A549 (cell line): ENCODE measurements around the gene TCF4.

Experiments
- BHLHE40 ChIP-seq: IDR thresholded peaks from 2 replicates; pipeline ENCODE4 v1.6.1; 2012; ENCODE audit warnings: low read depth, low read length, inconsistent platforms
- CHD2 ChIP-seq: fragments of 150-350 bp; IDR thresholded peaks from 2 replicates; pipeline ENCODE4 v1.6.1; 2014; ENCODE audit warnings: low read length; ENCODE audit not compliant: partially characterized antibody
- FOSL2 ChIP-seq, 2 experiments: fragments of 450-650 bp in 1 of 2; fragments of >200 bp in 1 of 2; sonication (Bioruptor Twin) in 1 of 2; formaldehyde crosslinking; IDR thresholded peaks; 2 replicates each; pipeline versions ENCODE4 v1.5.0 to v1.6.1; 2016 to 2020; ENCODE audit warnings: mild to moderate bottlenecking in 1 of 2, moderate library complexity in 1 of 2
- POLR2A ChIP-seq: IDR thresholded peaks from 2 replicates; pipeline ENCODE4 v1.6.1; 2012; ENCODE audit warnings: mild to moderate bottlenecking, low read length
- REST ChIP-seq: fragments of 200-600 bp; sonication (generic); IDR thresholded peaks from 2 replicates; pipeline ENCODE4 v1.6.1; 2016; ENCODE audit warnings: antibody characterized with exemption, mild to moderate bottlenecking, moderate library complexity
- TF ChIP-seq, protein P1 (sequence below): fragments of >200 bp; sonication (Bioruptor Twin); formaldehyde crosslinking; IDR thresholded peaks from 3 replicates; pipeline ENCODE4 v1.5.1; 2016
- TF ChIP-seq, protein P2 (sequence below): fragments of 150-350 bp; IDR thresholded peaks from 2 replicates; pipeline ENCODE4 v1.6.1; 2014; ENCODE audit warnings: low read depth, mild to moderate bottlenecking, low read length

- TF ChIP-seq FOSL2 (IDR thresholded peaks at IDR 0.05), result no peak
- no peak for TF ChIP-seq FOSL2 (CRISPR knock-in tag; IDR thresholded peaks at IDR 0.05)
- TF ChIP-seq, protein P1, sequence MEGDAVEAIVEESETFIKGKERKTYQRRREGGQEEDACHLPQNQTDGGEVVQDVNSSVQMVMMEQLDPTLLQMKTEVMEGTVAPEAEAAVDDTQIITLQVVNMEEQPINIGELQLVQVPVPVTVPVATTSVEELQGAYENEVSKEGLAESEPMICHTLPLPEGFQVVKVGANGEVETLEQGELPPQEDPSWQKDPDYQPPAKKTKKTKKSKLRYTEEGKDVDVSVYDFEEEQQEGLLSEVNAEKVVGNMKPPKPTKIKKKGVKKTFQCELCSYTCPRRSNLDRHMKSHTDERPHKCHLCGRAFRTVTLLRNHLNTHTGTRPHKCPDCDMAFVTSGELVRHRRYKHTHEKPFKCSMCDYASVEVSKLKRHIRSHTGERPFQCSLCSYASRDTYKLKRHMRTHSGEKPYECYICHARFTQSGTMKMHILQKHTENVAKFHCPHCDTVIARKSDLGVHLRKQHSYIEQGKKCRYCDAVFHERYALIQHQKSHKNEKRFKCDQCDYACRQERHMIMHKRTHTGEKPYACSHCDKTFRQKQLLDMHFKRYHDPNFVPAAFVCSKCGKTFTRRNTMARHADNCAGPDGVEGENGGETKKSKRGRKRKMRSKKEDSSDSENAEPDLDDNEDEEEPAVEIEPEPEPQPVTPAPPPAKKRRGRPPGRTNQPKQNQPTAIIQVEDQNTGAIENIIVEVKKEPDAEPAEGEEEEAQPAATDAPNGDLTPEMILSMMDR, result no peak
- TF ChIP-seq POLR2A, result no peak
- TF ChIP-seq BHLHE40, result no peak
- no peak for TF ChIP-seq CHD2
- no peak for TF ChIP-seq REST
- TF ChIP-seq, protein P2, sequence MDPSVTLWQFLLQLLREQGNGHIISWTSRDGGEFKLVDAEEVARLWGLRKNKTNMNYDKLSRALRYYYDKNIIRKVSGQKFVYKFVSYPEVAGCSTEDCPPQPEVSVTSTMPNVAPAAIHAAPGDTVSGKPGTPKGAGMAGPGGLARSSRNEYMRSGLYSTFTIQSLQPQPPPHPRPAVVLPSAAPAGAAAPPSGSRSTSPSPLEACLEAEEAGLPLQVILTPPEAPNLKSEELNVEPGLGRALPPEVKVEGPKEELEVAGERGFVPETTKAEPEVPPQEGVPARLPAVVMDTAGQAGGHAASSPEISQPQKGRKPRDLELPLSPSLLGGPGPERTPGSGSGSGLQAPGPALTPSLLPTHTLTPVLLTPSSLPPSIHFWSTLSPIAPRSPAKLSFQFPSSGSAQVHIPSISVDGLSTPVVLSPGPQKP, result no peak
Measured at GRCh38 chr18:55494899-55495298, 93.1 kb downstream of the TCF4 start.
